Esophagus mucosa (tissue), 1 donor: Measurements from ENCODE around the gene CDH16. TPM values are rescaled to one million over a fixed set of nuclear protein-coding genes. Genes with fewer than 3 reads are reported as not detected.
A peak's percentile ranks its signal among the peaks of the same experiment; 100 is the strongest.

Experiments used
- ATAC-seq: fragments of 200-7000 bp; cut with Tn5 transposase; one replicate; pipeline ENCODE4 v1.9.1; 2020
- total RNA-seq: library from RNA; stranded (reverse); gene quantifications from one replicate; pipeline ENCODE4 v1.2.4, GENCODE V29; 2023
- donor health status: DM: yes; HTN: yes; CAD: no.

The CDH16 gene
- total RNA-seq, 1 donor from 2014 or later: 5.0 TPM

- ATAC-seq: no peak
Observed at GRCh38 chr16:66895689-66895979, 23.1 kb downstream of the CDH16 start.

- peak; percentile 58 for ATAC-seq
Observed at GRCh38 chr16:66894948-66895688, 23.6 kb downstream of the CDH16 start.

GRCh38 chr16:66894055-66894454, 24.6 kb downstream of the CDH16 start:
- ATAC-seq: no peak

GRCh38 chr16:66891797-66892196, 26.9 kb downstream of the CDH16 start:
- no peak for ATAC-seq

GRCh38 chr16:66891360-66891759, 27.3 kb downstream of the CDH16 start:
- no peak for ATAC-seq

GRCh38 chr16:66890799-66891198, 27.9 kb downstream of the CDH16 start:
- ATAC-seq: no peak

GRCh38 chr16:66889622-66890021, 29.1 kb downstream of the CDH16 start:
- ATAC-seq: peak; percentile 29

- ATAC-seq: peak; percentile 27
Observed at GRCh38 chr16:66888647-66889615, 29.8 kb downstream of the CDH16 start.

- no peak for ATAC-seq
Observed at GRCh38 chr16:66886914-66887313, 31.8 kb downstream of the CDH16 start.

GRCh38 chr16:66886321-66886720, 32.4 kb downstream of the CDH16 start:
- ATAC-seq: no peak

GRCh38 chr16:66885491-66885890, 33.2 kb downstream of the CDH16 start:
- no peak for ATAC-seq

- ATAC-seq: no peak
Observed at GRCh38 chr16:66882702-66883101, 36.0 kb downstream of the CDH16 start.

- ATAC-seq: no peak
Observed at GRCh38 chr16:66881964-66882508, 36.6 kb downstream of the CDH16 start.

GRCh38 chr16:66881560-66881959, 37.1 kb downstream of the CDH16 start:
- no peak for ATAC-seq

- peak; percentile 25 for ATAC-seq
Observed at GRCh38 chr16:66881014-66881417, 37.7 kb downstream of the CDH16 start.

GRCh38 chr16:66880288-66881013, 38.2 kb downstream of the CDH16 start, which contains the start of gene PDP2:
Gene PDP2, plus strand, starts transcription at chr16:66880515. Its CDS starts 3,770 bp downstream, at chr16:66884285.
- peak; percentile 95 for ATAC-seq

GRCh38 chr16:66878067-66878466, 40.6 kb downstream of the CDH16 start:
- no peak for ATAC-seq

GRCh38 chr16:66874079-66874775, 44.5 kb downstream of the CDH16 start:
- no peak for ATAC-seq

- no peak for ATAC-seq
Observed at GRCh38 chr16:66873685-66874055, 45.0 kb downstream of the CDH16 start.

- ATAC-seq: peak; percentile 91
Observed at GRCh38 chr16:66872943-66873684, 45.6 kb downstream of the CDH16 start.

- no peak for ATAC-seq
Observed at GRCh38 chr16:66872559-66872942, 46.1 kb downstream of the CDH16 start.
